Calu3 (cell line): ENCODE data around the gene MRPL21. TPM values are rescaled to one million over a fixed set of nuclear protein-coding genes. Genes with fewer than 3 reads are reported as not detected.
A peak's percentile ranks its signal among the peaks of the same experiment; 100 is the strongest.

ENCODE experiments used
- BruUV-seq: library from RNA; stranded (reverse); fragments of 400-500 nt; replicated peaks from 2 replicates; lab custom pipeline; 2021; lab: Mats Ljungman, UMichigan
- CTCF ChIA-PET: fragments of 300-600 bp; sonication (Branson Sonifier 250); formaldehyde crosslinking; loops from one replicate; lab custom pipeline; 2022; ENCODE audit warnings: antibody characterized with exemption; lab: Charles Lee
- DNase-seq: peaks from one replicate; pipeline ENCODE4 v3.0.0; 2022
- H3K27ac Mint-ChIP-seq: one replicate; pipeline ENCODE4 v1.8.0; 2022; ENCODE audit warnings: mixed read lengths; ENCODE audit not compliant: unreplicated experiment
- H3K27me3 Mint-ChIP-seq: one replicate; pipeline ENCODE4 v1.8.0; 2022; ENCODE audit warnings: mixed read lengths; ENCODE audit not compliant: unreplicated experiment
- H3K36me3 Mint-ChIP-seq: one replicate; pipeline ENCODE4 v1.8.0; 2022; ENCODE audit warnings: mild to moderate bottlenecking, moderate library complexity, mixed read lengths; ENCODE audit not compliant: insufficient read depth, unreplicated experiment
- H3K4me1 Mint-ChIP-seq: one replicate; pipeline ENCODE4 v1.8.0; 2022; ENCODE audit warnings: mild to moderate bottlenecking, low read depth, mixed read lengths; ENCODE audit not compliant: unreplicated experiment
- H3K4me3 Mint-ChIP-seq: one replicate; pipeline ENCODE4 v1.8.0; 2022; ENCODE audit warnings: mild to moderate bottlenecking, low read depth, moderate library complexity, mixed read lengths; ENCODE audit not compliant: unreplicated experiment
- H3K9me3 Mint-ChIP-seq: one replicate; pipeline ENCODE4 v1.8.0; 2022; ENCODE audit warnings: low read depth, mixed read lengths; ENCODE audit not compliant: unreplicated experiment
- CTCF ChIP-seq: fragments of 200-600 bp; IDR thresholded peaks from one replicate; pipeline ENCODE4 v1.8.0; 2022; ENCODE audit warnings: antibody characterized with exemption; ENCODE audit not compliant: unreplicated experiment
- intact Hi-C: fragments of 100-400 bp; cut with micrococcal nuclease; formaldehyde crosslinking; loops from one replicate; pipeline ENCODE4 v1.10.0; 2022; ENCODE audit not compliant: unreplicated experiment
- total RNA-seq: library from RNA; stranded (reverse); gene quantifications from 2 replicates; pipeline ENCODE4 v1.2.3, GENCODE V29; 2022

The MRPL21 gene
- total RNA-seq, 1 experiment from 2014 or later = 79.7 TPM

GRCh38 chr11:68878022-68878421, 25.6 kb downstream of the MRPL21 start:
- no peak for DNase-seq
- Mint-ChIP-seq H3K9me3 (no peaks in the 10 kb centered on the region), H3K4me1 (peaks cover 7% of the 10 kb centered on the region), H3K36me3 (peaks cover 5% of the 10 kb centered on the region), H3K27me3 (peaks cover 7% of the 10 kb centered on the region), H3K27ac (no peak overlapping the region), H3K4me3 (no peak overlapping the region)
- no peak for TF ChIP-seq CTCF
- CTCF ChIA-PET = interaction anchor here (0.8 kb wide), 1 partner anchor 166 kb away, joined by 3 read pairs; no protein-coding TSS in a partner anchor
- intact Hi-C loops = no loop called here
- BruUV-seq = no TSS peak

GRCh38 chr11:68872216-68873003, 31.2 kb downstream of the MRPL21 start:
- intact Hi-C loops = no loop called here
- Mint-ChIP-seq H3K4me1 (peaks cover 24% of the 10 kb centered on the region), H3K9me3 (no peaks in the 10 kb centered on the region), H3K4me3 (no peak overlapping the region), H3K27ac (no peak overlapping the region), H3K27me3 (peaks cover 29% of the 10 kb centered on the region), H3K36me3 (peaks cover 8% of the 10 kb centered on the region)
- BruUV-seq = no TSS peak
- CTCF ChIA-PET = no interaction called here
- no peak for DNase-seq
- no peak for TF ChIP-seq CTCF

- H3K9me3 Mint-ChIP-seq = no peaks in the 10 kb centered on the region
- H3K27ac Mint-ChIP-seq = no peak overlapping the region
- peaks cover 36% of the 10 kb centered on the region for H3K27me3 Mint-ChIP-seq
- DNase-seq = peak; percentile 6
- no TSS peak for BruUV-seq
- CTCF ChIA-PET = interaction anchor here (0.6 to 1.6 kb wide), 5 partner anchors 13 to 287 kb away, joined by 3 to 6 read pairs (median 3); no protein-coding TSS in a partner anchor
- peak overlapping the region; percentile 69 for H3K4me3 Mint-ChIP-seq
- H3K4me1 Mint-ChIP-seq = peaks cover 24% of the 10 kb centered on the region
- peaks cover 8% of the 10 kb centered on the region for H3K36me3 Mint-ChIP-seq
- no peak for TF ChIP-seq CTCF
- intact Hi-C loops = no loop called here
Measured at GRCh38 chr11:68870470-68870869, 33.2 kb downstream of the MRPL21 start.

GRCh38 chr11:68868221-68868835, 35.3 kb downstream of the MRPL21 start:
- Mint-ChIP-seq H3K36me3 (peaks cover 8% of the 10 kb centered on the region), H3K9me3 (no peaks in the 10 kb centered on the region), H3K27ac (no peak overlapping the region), H3K4me3 (no peak overlapping the region), H3K4me1 (peaks cover 24% of the 10 kb centered on the region), H3K27me3 (peaks cover 32% of the 10 kb centered on the region)
- TF ChIP-seq CTCF = no peak
- BruUV-seq = no TSS peak
- CTCF ChIA-PET = no interaction called here
- DNase-seq = no peak
- intact Hi-C loops = no loop called here
